GM19043 (cell line): ENCODE data around the gene AIRE.

Experiments
- ATAC-seq: cut with Tn5 transposase; IDR thresholded peaks from one replicate; pipeline ENCODE4 v1.9.1; 2021; ENCODE audit warnings: low read depth; ENCODE audit not compliant: unreplicated experiment

Gene AIRE

GRCh38 chr21:44303490-44303981, 17.9 kb downstream of the AIRE start:
- no peak for ATAC-seq

DNA sequence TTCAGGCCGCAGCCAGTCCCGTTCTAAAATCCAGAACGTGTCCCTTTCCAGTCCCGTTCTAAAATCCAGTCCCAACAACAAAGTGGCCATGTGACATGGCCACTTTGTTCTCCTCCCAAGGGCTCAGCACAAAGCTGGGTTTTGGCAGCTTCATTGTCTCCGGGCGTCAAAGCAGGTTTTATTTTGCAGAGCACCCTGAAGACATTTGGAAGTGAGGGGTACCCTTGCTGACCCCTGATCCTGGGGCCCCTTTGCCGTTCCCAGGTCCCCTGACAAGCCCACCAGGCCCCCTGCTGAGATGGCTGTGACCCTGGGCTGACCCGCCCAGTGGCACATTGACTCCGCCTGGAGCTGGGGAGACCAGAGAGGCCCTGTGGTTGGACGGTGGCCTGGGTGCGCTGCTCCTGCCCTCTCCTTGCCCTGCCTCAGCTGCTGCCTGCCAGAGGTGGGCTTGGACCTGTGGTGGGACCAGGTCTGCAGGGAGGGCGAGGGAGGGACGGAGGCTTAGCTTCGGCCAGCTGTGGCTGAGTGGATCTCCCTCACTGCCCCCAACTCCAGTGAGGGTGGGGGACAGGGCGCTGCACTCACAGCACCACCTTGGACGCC, 18.4 kb downstream of the AIRE start:
- no peak for ATAC-seq

- ATAC-seq, result no peak
Measured at GRCh38 chr21:44304877-44305293, 19.2 kb downstream of the AIRE start.

DNA sequence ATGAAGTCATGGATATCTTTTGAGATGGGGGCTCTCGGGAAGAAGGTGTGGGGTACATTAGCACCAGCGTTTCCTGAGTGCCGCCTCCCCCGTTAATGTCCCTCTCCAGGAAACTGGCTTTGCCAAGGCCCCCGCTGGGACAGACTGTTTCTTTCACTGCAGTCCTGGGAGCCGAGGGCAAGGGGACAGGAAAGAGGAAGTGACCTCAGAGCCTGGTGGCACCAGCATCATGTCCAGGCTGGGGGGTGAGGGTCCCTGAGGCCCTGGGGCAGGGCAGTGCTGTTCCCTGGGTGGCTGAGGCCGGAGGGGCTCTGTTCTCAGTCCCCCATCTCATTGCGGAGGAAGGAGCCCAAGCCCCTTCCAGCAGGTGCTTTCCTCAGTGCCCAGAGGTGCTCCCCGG, 20.0 kb downstream of the AIRE start:
- ATAC-seq, result no peak

- no peak for ATAC-seq
Measured at GRCh38 chr21:44306936-44307704, 21.4 kb downstream of the AIRE start.

DNA sequence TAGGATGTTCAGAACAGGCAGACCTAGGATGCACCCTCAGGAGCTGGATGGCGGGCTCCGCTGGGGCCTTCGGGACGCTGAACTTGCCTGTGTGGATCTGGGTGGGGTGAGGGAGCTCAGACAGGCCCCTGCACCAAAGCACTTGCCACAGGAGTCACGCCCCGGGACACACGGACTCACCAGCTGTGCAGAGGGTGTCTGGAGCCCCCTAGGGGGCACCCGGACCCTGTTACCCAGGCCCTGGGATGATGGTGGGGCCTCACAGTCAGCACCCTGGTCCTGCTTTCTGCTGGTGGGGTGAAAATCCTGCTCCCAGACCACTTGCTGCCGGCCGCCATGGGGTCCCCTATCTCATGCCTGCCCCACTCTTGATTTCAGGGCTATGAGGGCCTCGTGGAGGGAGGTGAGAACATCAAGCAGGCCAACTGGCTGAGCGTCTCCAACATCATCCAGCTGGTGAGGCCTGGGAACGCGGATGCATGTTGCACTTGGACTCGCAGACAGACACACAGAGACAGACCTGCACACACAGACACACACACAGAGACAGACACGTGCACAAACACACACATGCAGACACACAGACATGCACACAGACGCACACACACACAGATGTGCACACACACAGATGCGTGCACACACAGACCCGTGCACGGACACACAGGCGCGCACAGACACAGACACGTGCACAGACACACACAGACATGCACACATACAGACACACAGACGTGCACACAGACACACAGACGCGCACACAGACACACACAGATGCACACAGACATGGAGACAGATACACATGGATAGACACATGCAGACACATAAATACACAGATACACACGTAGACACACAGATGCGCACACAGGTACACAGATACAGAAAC, 25.2 kb downstream of the AIRE start:
- no peak for ATAC-seq

- ATAC-seq, result no peak
Measured at GRCh38 chr21:44312089-44312488, 26.4 kb downstream of the AIRE start.

GRCh38 chr21:44312716-44313115, 27.0 kb downstream of the AIRE start:
- ATAC-seq, result no peak

GRCh38 chr21:44313451-44313850, 27.8 kb downstream of the AIRE start:
- ATAC-seq, result no peak

DNA sequence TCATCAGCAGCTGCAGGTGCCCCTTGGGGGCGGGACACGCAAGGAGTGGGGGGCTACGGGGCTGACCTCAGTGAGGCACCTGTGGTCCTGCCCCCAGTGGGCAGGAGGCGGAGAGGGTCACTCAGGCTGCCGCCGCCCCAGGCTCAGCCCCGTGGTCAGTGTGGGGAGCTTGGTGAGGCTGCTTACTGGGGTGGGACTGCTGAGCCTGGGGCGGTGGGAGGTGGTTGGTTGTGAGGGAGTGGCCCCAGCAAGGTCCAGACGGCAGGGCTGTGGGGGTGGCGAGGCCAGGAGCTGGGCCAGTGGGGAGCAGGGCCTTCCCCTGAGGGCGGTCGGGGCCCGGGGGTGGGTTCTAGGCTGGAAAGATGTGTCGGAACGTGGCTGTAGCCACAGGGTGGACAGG, 28.5 kb downstream of the AIRE start:
- ATAC-seq, result no peak

DNA sequence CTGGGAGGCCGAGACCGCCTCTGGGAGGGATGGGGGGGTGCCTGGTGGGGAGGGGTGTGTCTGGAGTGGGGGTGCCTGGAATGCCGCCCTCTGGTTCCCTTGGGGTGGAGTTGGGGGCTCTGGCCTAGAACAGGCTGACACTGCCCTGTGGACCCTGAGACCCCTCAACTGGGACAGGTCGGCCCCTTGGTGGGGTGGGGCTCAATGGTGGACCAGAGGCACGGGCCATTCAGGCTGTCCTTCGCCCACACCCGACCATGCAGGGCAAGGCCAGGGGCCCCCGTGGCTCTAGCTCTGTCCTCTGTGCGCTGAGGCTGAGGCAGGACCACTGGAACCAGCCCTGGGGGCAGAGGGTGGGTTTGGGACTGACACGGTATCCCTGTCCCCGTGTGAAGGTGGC, 28.9 kb downstream of the AIRE start:
- no peak for ATAC-seq

GRCh38 chr21:44315691-44316203, 30.1 kb downstream of the AIRE start:
- ATAC-seq, result no peak

- ATAC-seq, result no peak
Measured at GRCh38 chr21:44316277-44316900, 30.7 kb downstream of the AIRE start.

GRCh38 chr21:44317241-44317782, 31.6 kb downstream of the AIRE start:
- ATAC-seq, result no peak

- no peak for ATAC-seq
Measured at GRCh38 chr21:44317871-44318270, 32.2 kb downstream of the AIRE start.

DNA sequence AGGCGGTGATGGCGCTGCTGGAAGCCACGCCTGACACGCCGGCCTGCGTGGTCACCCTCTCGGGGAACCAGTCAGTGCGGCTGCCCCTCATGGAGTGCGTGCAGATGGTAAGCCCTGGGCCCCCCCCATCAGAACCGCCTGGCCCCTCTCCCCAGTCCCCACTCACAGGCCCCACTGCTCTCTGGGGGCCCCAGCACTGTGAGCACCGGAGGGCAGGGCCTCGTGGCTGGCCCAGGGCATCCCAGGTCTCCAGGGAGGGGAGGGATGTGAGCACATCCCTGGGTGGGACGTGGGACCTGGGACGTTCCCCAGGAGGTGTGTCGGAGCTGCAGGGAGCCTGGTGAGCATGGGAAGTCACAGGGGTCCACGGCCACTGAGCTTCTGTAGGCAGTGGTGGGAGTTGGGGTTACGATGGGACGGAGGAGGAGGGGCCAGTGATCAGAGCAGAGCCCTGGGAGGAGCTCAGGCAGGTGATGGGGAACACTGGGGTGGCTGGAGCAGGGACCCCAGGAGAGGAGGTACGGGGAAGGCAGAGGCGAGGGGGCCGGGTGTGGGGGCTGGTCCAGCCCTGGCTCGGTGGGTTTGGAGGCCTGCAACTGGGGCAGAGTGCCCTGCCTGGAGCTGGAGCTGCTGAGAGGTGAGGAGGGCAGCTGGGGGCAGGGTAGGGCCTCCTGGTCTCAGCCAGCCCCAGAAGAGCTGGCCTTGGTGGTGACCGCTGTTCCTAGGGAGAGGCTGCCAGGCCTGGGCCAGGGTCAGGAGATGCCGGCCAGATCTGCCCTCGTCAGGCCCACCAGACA, 33.0 kb downstream of the AIRE start:
- ATAC-seq, result no peak

DNA sequence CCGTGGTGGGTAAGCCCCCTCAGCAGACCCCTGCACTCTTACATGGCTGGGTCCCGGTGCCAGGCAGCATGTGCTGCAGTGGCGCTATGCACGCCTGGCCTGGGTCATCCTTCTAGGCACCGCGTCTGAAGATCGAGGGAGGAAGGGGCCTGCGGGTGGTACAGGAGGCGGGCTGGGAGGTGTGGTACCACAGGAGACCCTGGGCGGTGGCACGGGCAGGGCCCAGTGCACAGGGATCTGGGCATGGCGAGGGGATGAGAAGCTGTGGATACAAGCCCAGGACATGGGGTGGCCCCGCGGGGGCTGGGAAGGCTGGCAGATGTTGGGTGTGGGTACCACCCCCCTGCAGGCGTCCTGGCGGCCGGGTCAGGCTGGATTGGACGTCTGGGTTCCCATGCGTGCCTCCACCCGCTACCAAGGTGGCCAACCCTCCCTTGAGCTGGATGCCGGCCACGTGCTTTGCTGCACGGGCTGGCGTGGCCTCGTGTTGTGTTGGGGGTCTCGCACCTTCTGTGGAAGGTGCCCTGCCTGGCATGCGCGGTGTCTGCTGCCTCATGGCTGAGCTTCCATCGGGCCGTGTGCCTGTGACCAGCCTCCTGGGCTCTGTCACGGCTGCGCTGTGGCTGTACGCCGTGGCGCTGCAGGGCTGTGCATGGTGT, 33.9 kb downstream of the AIRE start:
- no peak for ATAC-seq

- no peak for ATAC-seq
Measured at GRCh38 chr21:44320847-44321246, 35.2 kb downstream of the AIRE start.

- ATAC-seq, result no peak
Measured at GRCh38 chr21:44321846-44322450, 36.3 kb downstream of the AIRE start.
